ENCODE data around the gene ADIPOR2. TPM values are rescaled to one million over a fixed set of nuclear protein-coding genes. Genes with fewer than 3 reads are reported as not detected.

The ADIPOR2 gene
- total RNA-seq, 2 experiments from 2014 or later, result 63.5 to 83.3 TPM

- DNase-seq (no peak), ATAC-seq (no peak)
- Mint-ChIP-seq H3K27ac (no peak overlapping the region), H3K36me3 (peaks cover 17% of the 10 kb centered on the region), H3K9me3 (ENCODE audit: low read depth) (no peaks in the 10 kb centered on the region), H3K4me3 (no peak overlapping the region), H3K27me3 (no peaks in the 10 kb centered on the region), H3K4me1 (peaks cover 4% of the 10 kb centered on the region)
- CTCF ChIA-PET, result no interaction called here
Observed at GRCh38 chr12:1763153-1763552, 72.3 kb downstream of the ADIPOR2 start.

GRCh38 chr12:1766110-1766509, 75.2 kb downstream of the ADIPOR2 start:
- Mint-ChIP-seq H3K4me3 (no peak overlapping the region), H3K27me3 (no peaks in the 10 kb centered on the region), H3K4me1 (no peaks in the 10 kb centered on the region), H3K36me3 (peaks cover 3% of the 10 kb centered on the region), H3K9me3 (ENCODE audit: low read depth) (no peaks in the 10 kb centered on the region), H3K27ac (no peak overlapping the region)
- ATAC-seq (no peak), DNase-seq (no peak)
- CTCF ChIA-PET, result interaction anchor here (1.5 to 1.7 kb wide), 2 partner anchors 25 to 113 kb away, joined by 5 to 12 read pairs; no protein-coding TSS in a partner anchor

- H3K4me1 Mint-ChIP-seq, result no peaks in the 10 kb centered on the region
- H3K9me3 Mint-ChIP-seq (ENCODE audit: low read depth), result no peaks in the 10 kb centered on the region
- H3K4me3 Mint-ChIP-seq, result no peak overlapping the region
- no peak overlapping the region for H3K27ac Mint-ChIP-seq
- no peak for ATAC-seq
- no peaks in the 10 kb centered on the region for H3K27me3 Mint-ChIP-seq
- H3K36me3 Mint-ChIP-seq, result peaks cover 3% of the 10 kb centered on the region
- DNase-seq, result no peak
- CTCF ChIA-PET, result interaction anchor here (0.7 to 1.5 kb wide), 5 partner anchors 23 to 172 kb away, joined by 3 to 12 read pairs (median 3); no protein-coding TSS in a partner anchor
Observed at GRCh38 chr12:1767407-1768090, 76.7 kb downstream of the ADIPOR2 start.

GRCh38 chr12:1768615-1769014, 77.7 kb downstream of the ADIPOR2 start:
- no peaks in the 10 kb centered on the region for H3K4me1 Mint-ChIP-seq
- DNase-seq, result no peak
- H3K36me3 Mint-ChIP-seq, result peaks cover 10% of the 10 kb centered on the region
- ATAC-seq, result no peak
- CTCF ChIA-PET, result no interaction called here
- no peak overlapping the region for H3K27ac Mint-ChIP-seq
- H3K4me3 Mint-ChIP-seq, result no peak overlapping the region
- no peaks in the 10 kb centered on the region for H3K9me3 Mint-ChIP-seq (ENCODE audit: low read depth)
- no peaks in the 10 kb centered on the region for H3K27me3 Mint-ChIP-seq

- no peak for ATAC-seq
- Mint-ChIP-seq H3K4me1 (no peaks in the 10 kb centered on the region), H3K9me3 (ENCODE audit: low read depth) (no peaks in the 10 kb centered on the region), H3K4me3 (no peak overlapping the region), H3K27me3 (no peaks in the 10 kb centered on the region), H3K36me3 (peaks cover 12% of the 10 kb centered on the region), H3K27ac (no peak overlapping the region)
- CTCF ChIA-PET, result interaction anchor here (1.2 kb wide), 1 partner anchor 116 kb away, joined by 4 read pairs; no protein-coding TSS in a partner anchor
- DNase-seq, result no peak
Observed at GRCh38 chr12:1769809-1770494, 79.1 kb downstream of the ADIPOR2 start.

- no peak for ATAC-seq
- Mint-ChIP-seq H3K4me3 (no peak overlapping the region), H3K4me1 (peaks cover 2% of the 10 kb centered on the region), H3K9me3 (ENCODE audit: low read depth) (no peaks in the 10 kb centered on the region), H3K36me3 (peaks cover 21% of the 10 kb centered on the region), H3K27ac (no peak overlapping the region), H3K27me3 (no peaks in the 10 kb centered on the region)
- CTCF ChIA-PET, result no interaction called here
- DNase-seq, result no peak
Observed at GRCh38 chr12:1773937-1774655, 83.2 kb downstream of the ADIPOR2 start.

GRCh38 chr12:1776170-1776921, 85.5 kb downstream of the ADIPOR2 start:
- H3K9me3 Mint-ChIP-seq (ENCODE audit: low read depth), result no peaks in the 10 kb centered on the region
- CTCF ChIA-PET, result interaction anchor here (1.0 to 2.1 kb wide), 4 partner anchors 15 to 142 kb away, joined by 3 to 6 read pairs (median 4); no protein-coding TSS in a partner anchor
- peaks cover 6% of the 10 kb centered on the region for H3K4me1 Mint-ChIP-seq
- H3K4me3 Mint-ChIP-seq, result no peak overlapping the region
- no peak overlapping the region for H3K27ac Mint-ChIP-seq
- H3K27me3 Mint-ChIP-seq, result no peaks in the 10 kb centered on the region
- ATAC-seq, result no peak
- DNase-seq, result no peak
- H3K36me3 Mint-ChIP-seq, result peaks cover 29% of the 10 kb centered on the region

- CTCF ChIA-PET, result interaction anchor here (1.0 to 1.1 kb wide), 2 partner anchors 125 to 129 kb away, joined by 3 read pairs; no protein-coding TSS in a partner anchor
Observed at GRCh38 chr12:1777798-1778197, 86.9 kb downstream of the ADIPOR2 start.

GRCh38 chr12:1778911-1779310, 88.0 kb downstream of the ADIPOR2 start:
- CTCF ChIA-PET, result interaction anchor here (1.2 to 1.7 kb wide), 2 partner anchors 14 to 127 kb away, joined by 3 read pairs; no protein-coding TSS in a partner anchor

More at GRCh38 chr12:1777798-1778197, 86.9 kb downstream of the ADIPOR2 start:
- Mint-ChIP-seq H3K9me3 (ENCODE audit: low read depth) (no peaks in the 10 kb centered on the region), H3K4me1 (peaks cover 6% of the 10 kb centered on the region), H3K36me3 (peaks cover 28% of the 10 kb centered on the region), H3K27me3 (no peaks in the 10 kb centered on the region), H3K4me3 (no peak overlapping the region), H3K27ac (no peak overlapping the region)
- DNase-seq (no peak), ATAC-seq (no peak)

GRCh38 chr12:1779783-1780182, 88.9 kb downstream of the ADIPOR2 start:
- CTCF ChIA-PET, result interaction anchor here (1.2 to 1.7 kb wide), 2 partner anchors 15 to 128 kb away, joined by 3 read pairs; no protein-coding TSS in a partner anchor
- H3K4me1 Mint-ChIP-seq, result peaks cover 6% of the 10 kb centered on the region
- no peak overlapping the region for H3K27ac Mint-ChIP-seq
- H3K9me3 Mint-ChIP-seq (ENCODE audit: low read depth), result no peaks in the 10 kb centered on the region
- DNase-seq (no peak), ATAC-seq (no peak)
- peaks cover 22% of the 10 kb centered on the region for H3K36me3 Mint-ChIP-seq
- H3K27me3 Mint-ChIP-seq, result no peaks in the 10 kb centered on the region
- no peak overlapping the region for H3K4me3 Mint-ChIP-seq

More at GRCh38 chr12:1778911-1779310, 88.0 kb downstream of the ADIPOR2 start:
- ATAC-seq (no peak), DNase-seq (no peak)
- Mint-ChIP-seq H3K9me3 (ENCODE audit: low read depth) (no peaks in the 10 kb centered on the region), H3K27ac (no peak overlapping the region), H3K4me3 (no peak overlapping the region), H3K36me3 (peaks cover 20% of the 10 kb centered on the region), H3K27me3 (no peaks in the 10 kb centered on the region), H3K4me1 (peaks cover 6% of the 10 kb centered on the region)

GRCh38 chr12:1781772-1782171, 90.9 kb downstream of the ADIPOR2 start:
- ATAC-seq (no peak), DNase-seq (no peak)
- no peak overlapping the region for H3K27ac Mint-ChIP-seq
- CTCF ChIA-PET, result interaction anchor here (0.9 to 2.4 kb wide), 5 partner anchors 9 to 158 kb away, joined by 3 to 11 read pairs (median 4); no protein-coding TSS in a partner anchor
- peaks cover 28% of the 10 kb centered on the region for H3K36me3 Mint-ChIP-seq
- H3K27me3 Mint-ChIP-seq, result no peaks in the 10 kb centered on the region
- no peaks in the 10 kb centered on the region for H3K9me3 Mint-ChIP-seq (ENCODE audit: low read depth)
- H3K4me1 Mint-ChIP-seq, result peaks cover 4% of the 10 kb centered on the region
- no peak overlapping the region for H3K4me3 Mint-ChIP-seq

GRCh38 chr12:1782215-1782614, 91.3 kb downstream of the ADIPOR2 start:
- ATAC-seq (no peak), DNase-seq (no peak)
- CTCF ChIA-PET, result interaction anchor here (0.7 to 2.4 kb wide), 6 partner anchors 9 to 233 kb away, joined by 3 to 11 read pairs (median 4); no protein-coding TSS in a partner anchor
- no peaks in the 10 kb centered on the region for H3K9me3 Mint-ChIP-seq (ENCODE audit: low read depth)
- H3K27me3 Mint-ChIP-seq, result no peaks in the 10 kb centered on the region
- no peak overlapping the region for H3K27ac Mint-ChIP-seq
- peaks cover 4% of the 10 kb centered on the region for H3K4me1 Mint-ChIP-seq
- H3K4me3 Mint-ChIP-seq, result no peak overlapping the region
- peaks cover 28% of the 10 kb centered on the region for H3K36me3 Mint-ChIP-seq
